Sigmoid colon (tissue), 7 donors: Measurements from ENCODE around the gene MPP1. TPM values are rescaled to one million over a fixed set of nuclear protein-coding genes. Genes with fewer than 3 reads are reported as not detected.
A peak's percentile ranks its signal among the peaks of the same experiment; 100 is the strongest.

ENCODE experiments used
- DNase-seq: peaks from one replicate; pipeline ENCODE4 v3.0.0-alpha.2; 2019
- H3K27ac ChIP-seq, 4 donors: fragments of 200-600 bp; sonication (generic); one replicate each; pipeline ENCODE4 v1.5.1; 2016 to 2019; ENCODE audit warnings: mild to moderate bottlenecking in 1 of 4
- H3K27me3 ChIP-seq, 3 donors: fragments of 200-600 bp; sonication (generic); one replicate each; pipeline ENCODE4 v1.5.1; 2019; ENCODE audit warnings: mild to moderate bottlenecking in 1 of 3
- H3K36me3 ChIP-seq, 4 donors: fragments of 200-600 bp; sonication (generic); one replicate each; pipeline ENCODE4 v1.5.1; 2016 to 2019
- H3K4me1 ChIP-seq, 4 donors: fragments of 200-600 bp; sonication (generic); one replicate each; pipeline ENCODE4 v1.5.1; 2017 to 2019
- H3K4me3 ChIP-seq, 4 donors: fragments of 200-600 bp; sonication (generic); one replicate each; pipeline ENCODE4 v1.5.1; 2017 to 2019; ENCODE audit warnings: mild to moderate bottlenecking in 2 of 4, moderate library complexity in 1 of 4
- H3K9me3 ChIP-seq, 4 donors: fragments of 200-600 bp in 3 of 4; sonication (generic) in 3 of 4; one replicate each; pipeline versions ENCODE4 v1.5.1 to v1.6.1; 2013 to 2019
- CTCF ChIP-seq, 4 experiments: fragments of 450-650 bp in 3 of 4; fragments of 200-600 bp in 1 of 4; IDR thresholded peaks; one replicate each; pipeline ENCODE4 v1.5.1; 2016 to 2019; ENCODE audit warnings: antibody characterized with exemption in 4 of 4, mild to moderate bottlenecking in 3 of 4, moderate library complexity in 2 of 4
- EP300 ChIP-seq, 4 donors: sonication (generic); formaldehyde crosslinking; IDR thresholded peaks; one replicate each; pipeline ENCODE4 v1.6.1; 2017; ENCODE audit warnings: antibody characterized with exemption in 4 of 4
- POLR2A ChIP-seq, 2 donors: fragments of 450-650 bp; IDR thresholded peaks; one replicate each; pipeline ENCODE4 v1.6.1; 2016; ENCODE audit warnings: antibody characterized with exemption in 2 of 2, mild to moderate bottlenecking in 2 of 2, moderate library complexity in 2 of 2
- POLR2AphosphoS5 ChIP-seq, 4 donors: sonication (generic); formaldehyde crosslinking; IDR thresholded peaks; one replicate each; pipeline ENCODE4 v1.6.1; 2017; ENCODE audit warnings: antibody characterized with exemption in 4 of 4
- WGBS, 2 donors: extraction: QIAGEN DNeasy Blood & Tissue Kit; methylation state at CpG; one replicate each; pipeline ENCODE4 v1.1.7; 2013; 5-methylcytosine and 5-hydroxymethylcytosine counted together
- intact Hi-C: fragments of 100-400 bp; cut with DNase I; formaldehyde crosslinking; loops from one replicate; pipeline ENCODE4 v1.15.1; 2023
- polyA plus RNA-seq, 3 donors: library from polyadenylated mRNA; stranded (reverse); fragments of 200-250 nt; gene quantifications; one replicate each; pipeline ENCODE4 v1.2.3, GENCODE V29; 2013
- total RNA-seq, 4 donors: library from RNA; depleted of rRNA; stranded (reverse); fragments of >200 nt; gene quantifications; one replicate each; pipeline ENCODE4 v1.1.0, GENCODE V29; 2016
- donor health status: healthy with polysubstance abuse.
- donor health status: Bipolar disorder and iron deficiency.
- donor health status: healthy.

The MPP1 gene
- total and polyA plus RNA-seq, 7 donors, result 16.4 to 36.7 (median 27.2) TPM

GRCh38 chrX:154751203-154751668, 54.0 kb downstream of the MPP1 start:
- intact Hi-C loops, result no loop called here
- WGBS, 2 donors, result 7 to 12% methylated on average over 14 to 18 of the region's 20 CpGs
- Histone ChIP-seq H3K27me3 (no peaks in the 10 kb centered on the region), H3K36me3 (no peaks in the 10 kb centered on the region), H3K4me1 (peaks cover 0 to 14% (median 0%) of the 10 kb centered on the region in 4 donors), H3K4me3 (peak overlapping the region; percentile 6 to 57 (median 53)), H3K9me3 (no peaks in the 10 kb centered on the region), H3K27ac (peak overlapping the region; percentile 63 to 76 (median 72))
- no peak for TF ChIP-seq POLR2A (IDR thresholded peaks at IDR 0.05)
- TF ChIP-seq POLR2AphosphoS5 (IDR thresholded peaks at IDR 0.05), result no peak
- no peak for TF ChIP-seq EP300 (IDR thresholded peaks at IDR 0.05)
- no peak for TF ChIP-seq CTCF (IDR thresholded peaks at IDR 0.05)
- DNase-seq, result no peak

DNA sequence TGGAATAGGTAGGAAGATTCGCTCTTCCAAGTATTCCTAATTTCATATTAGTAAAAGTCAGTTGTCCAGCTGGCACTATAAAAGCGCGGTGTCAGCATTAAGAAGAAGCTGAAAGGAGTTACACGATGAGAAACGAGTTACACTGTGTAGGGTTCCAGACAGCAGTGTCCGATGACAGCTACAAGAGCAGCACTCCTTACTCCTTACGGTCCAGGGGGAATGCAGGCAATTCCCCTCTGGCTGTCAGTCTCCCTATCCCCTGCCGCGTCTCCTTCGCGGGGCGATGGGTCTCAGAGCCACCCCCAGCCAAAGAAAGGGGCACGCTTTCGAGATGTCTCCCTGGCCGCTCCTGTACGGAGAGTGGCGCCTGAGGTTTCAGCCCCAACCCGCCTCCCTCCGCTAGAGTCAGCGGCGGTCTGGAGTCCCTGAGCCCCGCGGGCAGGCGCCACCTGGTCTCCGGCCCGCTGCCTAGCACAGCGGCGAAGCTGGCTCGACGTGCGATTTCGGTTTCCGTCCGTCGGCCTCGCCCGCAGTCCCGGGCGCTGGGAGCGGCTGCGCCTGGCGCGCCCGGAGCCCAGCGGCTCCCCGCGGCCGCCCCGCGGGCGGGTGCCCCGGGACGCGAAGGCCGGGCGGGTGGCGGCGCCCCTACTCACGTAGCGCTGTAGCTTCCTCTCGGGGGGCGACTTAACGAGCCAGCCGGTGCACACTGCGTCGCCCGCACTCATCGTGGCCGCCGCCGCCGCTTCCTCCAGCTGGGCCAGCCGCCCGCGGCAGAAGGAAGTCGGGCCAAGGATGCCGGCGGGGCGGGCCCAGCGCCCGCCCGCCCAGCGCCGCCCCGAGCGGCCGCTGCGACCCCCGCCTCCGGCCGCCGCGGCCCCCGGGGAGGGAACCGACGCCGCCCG, 54.7 kb downstream of the MPP1 start, which contains the start of gene GAB3:
GAB3 (minus strand) TSS at position 777 of the 902 bp plus-strand sequence; CDS start at position 725, 52 bp downstream.
- 1% methylated on average over 98 of the region's 98 CpGs for WGBS, 2 donors
- H3K4me3 ChIP-seq, result peak within 1 kb of the TSS; percentile 27 to 57 (median 53)
- H3K4me1 ChIP-seq, result peaks cover 0 to 14% (median 0%) of the 10 kb centered on the region in 4 donors
- intact Hi-C loops, result no loop called here
- no peak for DNase-seq
- no peaks in the 10 kb centered on the region for H3K27me3 ChIP-seq
- no peaks in the 10 kb centered on the region for H3K36me3 ChIP-seq
- no peaks in the 10 kb centered on the region for H3K9me3 ChIP-seq
- TF ChIP-seq POLR2AphosphoS5 (IDR thresholded peaks at IDR 0.05), result peak in 1 of 4 donors; percentile 21
- TF ChIP-seq CTCF (IDR thresholded peaks at IDR 0.05), result no peak
- peak within 1 kb of the TSS; percentile 63 to 76 (median 72) for H3K27ac ChIP-seq

GRCh38 chrX:154749856-154750255, 55.4 kb downstream of the MPP1 start:
- peak overlapping the region in 3 of 4 donors; percentile 63 to 76 (median 71) for H3K27ac ChIP-seq
- TF ChIP-seq POLR2A (IDR thresholded peaks at IDR 0.05), result no peak
- no peak for TF ChIP-seq POLR2AphosphoS5 (IDR thresholded peaks at IDR 0.05)
- no peak for TF ChIP-seq CTCF (IDR thresholded peaks at IDR 0.05)
- TF ChIP-seq EP300 (IDR thresholded peaks at IDR 0.05), result no peak
- intact Hi-C loops, result no loop called here
- no peak for DNase-seq
- H3K36me3 ChIP-seq, result no peaks in the 10 kb centered on the region
- peaks cover 0 to 14% (median 0%) of the 10 kb centered on the region in 4 donors for H3K4me1 ChIP-seq
- WGBS, 2 donors, result 25 to 39% methylated on average over 6 of the region's 6 CpGs
- no peaks in the 10 kb centered on the region for H3K27me3 ChIP-seq
- H3K4me3 ChIP-seq, result peak overlapping the region in 3 of 4 donors; percentile 50 to 57 (median 56)
- H3K9me3 ChIP-seq, result no peaks in the 10 kb centered on the region

- Histone ChIP-seq H3K4me3 (no peak overlapping the region), H3K27ac (peak overlapping the region; percentile 38 to 53 (median 46)), H3K36me3 (no peaks in the 10 kb centered on the region), H3K9me3 (no peaks in the 10 kb centered on the region), H3K4me1 (peaks cover 0 to 14% (median 0%) of the 10 kb centered on the region in 4 donors), H3K27me3 (no peaks in the 10 kb centered on the region)
- DNase-seq, result peak; percentile 71
- WGBS, 2 donors, result 23 to 27% methylated on average over 11 of the region's 11 CpGs
- peak in 2 of 4 donors; percentile 25 to 29 for TF ChIP-seq POLR2AphosphoS5 (IDR thresholded peaks at IDR 0.05)
- no peak for TF ChIP-seq POLR2A (IDR thresholded peaks at IDR 0.05)
- TF ChIP-seq CTCF (IDR thresholded peaks at IDR 0.05), result peak; percentile 27 to 65 (median 55)
- intact Hi-C loops, result no loop called here
Observed at GRCh38 chrX:154748712-154749339, 56.5 kb downstream of the MPP1 start.
